Brain microvascular endothelial cell (primary cell): ENCODE data around the gene CHAC1.

ENCODE experiments used
- DNase-seq: peaks from one replicate; pipeline ENCODE4 v3.0.0-alpha.2; 2020
- H3K27ac ChIP-seq: fragments of 250-450 bp; sonication (Bioruptor Pico); 2 replicates; pipeline ENCODE4 v1.5.1; 2020; ENCODE audit warnings: mild to moderate bottlenecking, moderate library complexity
- H3K27me3 ChIP-seq: fragments of 250-450 bp; sonication (Bioruptor Pico); replicated peaks from 2 replicates; pipeline ENCODE4 v1.5.1; 2020; ENCODE audit warnings: mild to moderate bottlenecking
- H3K36me3 ChIP-seq: fragments of 250-450 bp; sonication (Bioruptor Pico); replicated peaks from 2 replicates; pipeline ENCODE4 v1.5.1; 2020; ENCODE audit warnings: mild to moderate bottlenecking
- H3K4me3 ChIP-seq: 2 replicates; pipeline ENCODE4 v1.5.1; 2011; ENCODE audit warnings: low read depth, mild to moderate bottlenecking, control low read depth, low read length, moderate library complexity
- in situ Hi-C: cut with HindIII; loops from 2 replicates; pipeline ENCODE4 v1.10.0; 2017; ENCODE audit warnings: low sequenced_read_pairs, low pct_ligation_motif_present
- TF ChIP-seq, protein P1 (sequence below): IDR thresholded peaks from 2 replicates; pipeline ENCODE4 v1.5.1; 2011; ENCODE audit warnings: low read depth, mild to moderate bottlenecking, moderate library complexity, low read length, control low read depth, inconsistent platforms; ENCODE audit errors: missing control alignments

CHAC1 gene

DNA sequence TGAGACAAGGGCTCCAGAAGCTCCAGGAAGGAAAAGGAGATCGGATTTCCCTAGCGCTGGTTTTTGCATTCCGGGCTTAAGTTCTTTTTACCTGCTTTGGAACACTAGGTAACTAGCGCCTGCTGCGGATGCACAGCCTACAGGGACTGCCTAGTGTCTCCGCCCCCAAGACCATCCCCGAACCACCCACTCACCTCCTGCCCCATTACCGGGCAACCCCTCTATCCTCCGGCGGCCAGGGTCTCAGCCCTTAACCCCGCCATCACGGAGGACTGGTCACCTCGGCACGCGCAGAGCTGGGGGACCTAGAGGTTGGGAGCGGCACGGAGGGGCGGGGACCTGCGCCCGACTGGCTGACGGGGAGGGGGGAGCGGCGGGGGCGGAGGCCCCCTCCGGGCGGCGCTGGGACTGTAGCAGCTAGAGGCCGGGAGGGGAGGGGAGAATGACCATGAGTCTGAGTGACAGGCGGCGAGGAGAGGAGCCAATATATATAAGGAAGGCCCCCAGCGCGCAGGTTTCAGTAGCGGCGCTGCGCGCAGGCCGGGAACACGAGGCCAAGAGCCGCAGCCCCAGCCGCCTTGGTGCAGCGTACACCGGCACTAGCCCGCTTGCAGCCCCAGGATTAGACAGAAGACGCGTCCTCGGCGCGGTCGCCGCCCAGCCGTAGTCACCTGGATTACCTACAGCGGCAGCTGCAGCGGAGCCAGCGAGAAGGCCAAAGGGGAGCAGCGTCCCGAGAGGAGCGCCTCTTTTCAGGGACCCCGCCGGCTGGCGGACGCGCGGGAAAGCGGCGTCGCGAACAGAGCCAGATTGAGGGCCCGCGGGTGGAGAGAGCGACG, 24.2 kb upstream of the CHAC1 start, which contains the start of gene DLL4:
DLL4 (plus strand) TSS at position 520 of the 839 bp plus-strand sequence. CDS start 329 bp downstream, outside the sequence.
- TF ChIP-seq, protein P1, sequence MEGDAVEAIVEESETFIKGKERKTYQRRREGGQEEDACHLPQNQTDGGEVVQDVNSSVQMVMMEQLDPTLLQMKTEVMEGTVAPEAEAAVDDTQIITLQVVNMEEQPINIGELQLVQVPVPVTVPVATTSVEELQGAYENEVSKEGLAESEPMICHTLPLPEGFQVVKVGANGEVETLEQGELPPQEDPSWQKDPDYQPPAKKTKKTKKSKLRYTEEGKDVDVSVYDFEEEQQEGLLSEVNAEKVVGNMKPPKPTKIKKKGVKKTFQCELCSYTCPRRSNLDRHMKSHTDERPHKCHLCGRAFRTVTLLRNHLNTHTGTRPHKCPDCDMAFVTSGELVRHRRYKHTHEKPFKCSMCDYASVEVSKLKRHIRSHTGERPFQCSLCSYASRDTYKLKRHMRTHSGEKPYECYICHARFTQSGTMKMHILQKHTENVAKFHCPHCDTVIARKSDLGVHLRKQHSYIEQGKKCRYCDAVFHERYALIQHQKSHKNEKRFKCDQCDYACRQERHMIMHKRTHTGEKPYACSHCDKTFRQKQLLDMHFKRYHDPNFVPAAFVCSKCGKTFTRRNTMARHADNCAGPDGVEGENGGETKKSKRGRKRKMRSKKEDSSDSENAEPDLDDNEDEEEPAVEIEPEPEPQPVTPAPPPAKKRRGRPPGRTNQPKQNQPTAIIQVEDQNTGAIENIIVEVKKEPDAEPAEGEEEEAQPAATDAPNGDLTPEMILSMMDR, result no peak
- peak within 1 kb of the TSS; percentile 39 for H3K4me3 ChIP-seq
- H3K27me3 ChIP-seq, result peaks cover 40% of the 10 kb centered on the region
- DNase-seq, result peak; percentile 40
- H3K27ac ChIP-seq, result no peak within 1 kb of the TSS
- no peaks in the 10 kb centered on the region for H3K36me3 ChIP-seq
- in situ Hi-C loops, result no loop called here

DNA sequence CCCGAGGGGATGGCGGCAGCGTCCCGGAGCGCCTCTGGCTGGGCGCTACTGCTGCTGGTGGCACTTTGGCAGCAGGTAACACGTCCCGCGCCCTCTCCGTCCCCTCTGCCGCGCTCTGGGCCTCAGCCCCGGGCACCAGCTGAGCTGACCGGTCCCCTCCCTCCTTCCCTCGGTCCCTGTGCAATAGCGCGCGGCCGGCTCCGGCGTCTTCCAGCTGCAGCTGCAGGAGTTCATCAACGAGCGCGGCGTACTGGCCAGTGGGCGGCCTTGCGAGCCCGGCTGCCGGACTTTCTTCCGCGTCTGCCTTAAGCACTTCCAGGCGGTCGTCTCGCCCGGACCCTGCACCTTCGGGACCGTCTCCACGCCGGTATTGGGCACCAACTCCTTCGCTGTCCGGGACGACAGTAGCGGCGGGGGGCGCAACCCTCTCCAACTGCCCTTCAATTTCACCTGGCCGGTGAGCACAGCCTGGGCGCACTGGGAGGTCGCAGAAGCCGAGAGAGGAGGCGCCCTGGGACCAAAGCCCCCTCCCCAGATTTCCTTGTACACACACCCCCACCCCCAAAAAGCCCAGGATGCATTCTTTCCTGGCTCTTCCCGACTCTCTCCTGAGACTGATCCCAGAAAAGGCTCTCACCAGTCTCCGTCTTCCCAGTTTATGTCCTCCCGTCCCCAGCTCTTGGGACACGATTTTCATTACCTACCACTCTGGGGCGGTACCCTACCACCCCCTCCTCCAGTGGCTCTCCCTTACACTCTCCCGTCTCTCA, 23.4 kb upstream of the CHAC1 start:
- in situ Hi-C loops, result no loop called here
- no peaks in the 10 kb centered on the region for H3K36me3 ChIP-seq
- DNase-seq, result peak; percentile 35
- TF ChIP-seq, protein P1, result peak; percentile 4
- peak overlapping the region; percentile 39 for H3K4me3 ChIP-seq
- no peak overlapping the region for H3K27ac ChIP-seq
- H3K27me3 ChIP-seq, result peaks cover 40% of the 10 kb centered on the region

GRCh38 chr15:40930430-40931299, 22.6 kb upstream of the CHAC1 start:
- H3K4me3 ChIP-seq, result peak overlapping the region; percentile 39
- TF ChIP-seq, protein P1, result peak; percentile 73
- DNase-seq, result no peak
- H3K27ac ChIP-seq, result no peak overlapping the region
- in situ Hi-C loops, result no loop called here
- H3K27me3 ChIP-seq, result peaks cover 36% of the 10 kb centered on the region
- no peaks in the 10 kb centered on the region for H3K36me3 ChIP-seq

- in situ Hi-C loops, result no loop called here
- Histone ChIP-seq H3K4me3 (no peak overlapping the region), H3K27ac (no peak overlapping the region), H3K36me3 (no peaks in the 10 kb centered on the region), H3K27me3 (peaks cover 28% of the 10 kb centered on the region)
- DNase-seq, result no peak
- TF ChIP-seq, protein P1, result no peak
Measured at GRCh38 chr15:40931300-40932142, 21.8 kb upstream of the CHAC1 start.

- Histone ChIP-seq H3K27me3 (peaks cover 21% of the 10 kb centered on the region), H3K27ac (no peak overlapping the region), H3K4me3 (no peak overlapping the region), H3K36me3 (no peaks in the 10 kb centered on the region)
- DNase-seq, result no peak
- in situ Hi-C loops, result no loop called here
- TF ChIP-seq, protein P1, result no peak
Measured at GRCh38 chr15:40932156-40932555, 21.1 kb upstream of the CHAC1 start.
